Measurements from ENCODE around the gene PTGDR2.
"Not testable (repeated sequence)": the region's sequence is repeated elsewhere in the genome, so short reads cannot be mapped to it uniquely, and the experiment has no call there.

The PTGDR2 gene

GRCh38 chr11:60841797-60842667 lies 13.7 kb downstream of the PTGDR2 start, which contains the start of gene CCDC86:
Gene CCDC86 (plus strand): TSS chr11:60842113. CDS start chr11:60842125, 12 bp downstream.
- DNase-seq = peak; percentile 82 to 97

- no peak for DNase-seq
Measured at GRCh38 chr11:60840470-60841430, 15.0 kb downstream of the PTGDR2 start.

DNA sequence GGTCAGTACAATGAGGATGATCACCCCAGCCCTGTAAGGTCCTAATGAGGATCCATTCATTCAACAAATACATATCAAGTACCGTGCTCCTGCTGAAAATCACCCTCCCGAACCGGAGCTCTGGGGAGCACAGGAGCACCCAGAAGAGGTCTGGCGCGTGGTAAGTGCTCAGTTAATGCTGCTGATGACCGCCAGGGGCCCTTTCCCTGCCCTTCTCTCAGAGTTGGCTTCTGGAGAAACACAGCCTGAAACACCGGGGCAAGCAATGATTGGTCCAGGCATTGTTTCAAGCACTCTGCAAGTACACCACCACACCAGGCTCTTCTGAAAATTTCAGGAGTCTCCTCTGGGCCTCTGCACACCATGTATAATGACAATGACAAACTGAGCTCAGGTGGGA lies 17.6 kb downstream of the PTGDR2 start:
- no peak for DNase-seq

GRCh38 chr11:60836866-60837515 lies 18.8 kb downstream of the PTGDR2 start:
- no peak for DNase-seq

DNA sequence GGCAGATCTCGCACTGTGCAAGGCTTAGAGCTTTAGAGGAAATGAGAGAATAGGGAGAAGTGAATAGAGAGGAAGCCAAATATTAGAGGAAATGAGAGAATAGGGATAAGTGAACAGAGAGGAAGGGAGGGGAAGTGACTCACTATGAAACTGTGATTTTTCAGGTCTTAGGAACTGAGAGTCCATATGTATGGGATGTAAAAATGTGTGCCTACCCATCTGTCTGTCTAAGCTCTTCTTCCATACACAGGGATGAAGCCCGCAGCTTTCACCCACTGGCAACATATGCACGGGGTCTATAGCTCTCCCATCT lies 20.3 kb downstream of the PTGDR2 start:
- no peak for DNase-seq

- no peak for DNase-seq
Measured at GRCh38 chr11:60834742-60835533, 20.8 kb downstream of the PTGDR2 start.

DNA sequence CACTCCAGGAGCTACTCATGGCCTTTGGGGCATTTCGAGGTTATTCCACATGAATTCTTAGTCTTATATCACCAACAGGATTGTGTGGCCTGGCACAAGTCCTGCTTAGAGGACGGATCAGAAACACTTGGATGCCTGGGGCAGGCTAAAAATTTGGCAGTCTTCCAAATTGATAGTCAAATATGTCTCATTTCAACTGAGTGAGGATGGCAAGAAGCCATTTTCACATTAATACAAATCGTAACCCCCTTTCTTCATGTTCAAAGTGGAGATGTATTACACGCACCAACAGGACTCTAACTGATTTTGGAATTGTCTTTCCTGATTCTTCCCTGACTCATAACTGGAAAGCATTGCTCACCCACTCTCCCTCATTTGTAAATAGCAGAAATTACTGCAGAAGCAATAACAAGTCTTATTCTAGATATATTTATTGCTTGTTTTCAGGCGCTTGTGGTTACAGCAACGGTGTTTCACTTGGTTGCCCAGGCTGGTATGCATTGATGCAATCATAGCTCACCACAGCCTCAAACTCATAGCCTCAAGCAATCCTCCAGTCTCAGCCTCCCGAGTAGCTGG lies 24.2 kb downstream of the PTGDR2 start:
- DNase-seq = peak in 1 of 2 experiments; percentile 50

GRCh38 chr11:60831143-60831500 lies 24.6 kb downstream of the PTGDR2 start:
- peak; percentile 69 to 88 for DNase-seq

GRCh38 chr11:60830478-60831142 lies 25.1 kb downstream of the PTGDR2 start:
- no peak for DNase-seq

GRCh38 chr11:60825790-60826189 lies 30.0 kb downstream of the PTGDR2 start:
- no peak for DNase-seq

DNA sequence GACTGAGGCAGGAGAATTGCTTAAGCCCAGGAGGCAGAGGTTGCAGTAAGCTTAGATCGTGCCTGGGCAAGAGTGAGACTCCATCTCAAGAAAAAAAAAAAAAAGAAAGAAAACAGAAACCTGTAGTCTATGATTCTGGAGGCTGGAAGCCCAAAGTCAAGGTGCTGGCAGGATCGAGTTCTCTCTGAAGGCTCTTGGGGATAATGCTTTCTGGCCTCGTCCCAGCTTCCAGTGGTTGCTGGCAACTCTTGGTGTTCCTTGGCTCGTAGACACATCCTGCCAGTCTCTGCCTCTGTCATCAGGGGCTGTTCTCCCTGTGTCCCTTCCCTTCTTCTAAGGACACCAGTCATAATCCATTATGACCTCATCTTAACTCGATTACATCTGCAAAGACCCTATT lies 30.6 kb downstream of the PTGDR2 start:
- peak in 1 of 2 experiments; percentile 30 for DNase-seq

DNA sequence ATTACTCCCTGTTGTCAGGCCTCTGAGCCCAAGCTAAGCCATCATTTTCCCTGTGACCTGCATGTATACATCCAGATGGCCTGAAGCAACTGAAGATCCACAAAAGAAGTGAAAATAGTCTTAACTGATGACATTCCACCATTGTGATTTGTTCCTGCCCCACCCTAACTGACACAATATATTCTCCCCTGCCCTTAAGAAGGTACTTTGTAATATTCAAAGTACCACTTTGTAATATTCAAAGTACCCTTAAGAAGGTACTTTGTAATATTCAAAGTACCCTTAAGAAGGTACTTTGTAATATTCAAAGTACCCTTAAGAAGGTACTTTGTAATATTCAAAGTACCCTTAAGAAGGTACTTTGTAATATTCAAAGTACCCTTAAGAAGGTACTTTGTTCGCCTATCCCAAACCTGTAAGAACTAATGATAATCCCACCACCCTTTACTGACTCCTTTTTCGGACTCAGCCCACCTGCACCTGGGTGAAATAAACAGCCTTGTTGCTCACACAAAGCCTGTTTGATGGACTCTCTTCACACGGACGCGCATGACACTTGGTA lies 31.9 kb downstream of the PTGDR2 start:
- DNase-seq = not testable (repeated sequence)

- peak in 1 of 2 experiments; percentile 54 for DNase-seq
Measured at GRCh38 chr11:60821827-60822599, 33.7 kb downstream of the PTGDR2 start.

DNA sequence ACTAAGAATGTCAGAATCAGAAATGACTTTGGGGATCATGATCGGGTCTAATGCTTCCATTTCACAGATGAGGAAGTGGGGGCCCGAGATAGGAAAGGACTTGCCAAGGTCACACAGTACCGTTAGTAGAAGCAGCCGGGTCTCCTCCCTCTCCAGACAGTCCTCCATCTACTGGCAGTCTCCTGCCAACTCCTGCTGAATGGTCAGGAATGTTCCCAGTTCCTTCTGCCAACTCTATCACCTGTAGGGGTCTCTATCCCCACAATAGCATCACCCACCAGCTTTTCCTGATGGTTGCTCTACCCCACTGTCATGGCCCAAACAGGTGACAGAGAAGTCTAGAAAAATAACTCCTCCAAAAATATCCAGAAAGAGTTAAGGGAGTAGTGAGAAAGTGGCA lies 37.7 kb downstream of the PTGDR2 start:
- no peak for DNase-seq

- no peak for DNase-seq
Measured at GRCh38 chr11:60816590-60817157, 39.1 kb downstream of the PTGDR2 start.

DNA sequence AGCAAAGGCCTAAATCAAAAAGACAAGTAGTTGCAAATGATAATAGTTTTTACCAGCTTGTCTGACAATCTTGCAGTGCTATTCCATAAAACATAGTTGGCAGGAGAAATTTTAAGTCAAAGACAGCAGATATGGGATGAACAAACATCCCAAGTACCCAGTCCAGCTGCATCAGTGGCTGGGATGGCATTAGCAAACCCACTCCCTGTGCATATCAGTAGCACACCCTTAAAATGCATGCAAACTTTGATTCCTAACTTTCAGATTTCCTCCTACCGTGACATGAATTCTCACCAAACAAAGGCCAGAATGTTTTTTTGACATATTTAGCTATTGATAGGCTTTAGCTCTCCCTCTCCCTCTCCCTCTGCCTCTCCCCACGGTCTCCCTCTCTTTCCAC lies 41.6 kb downstream of the PTGDR2 start:
- no peak for DNase-seq

DNA sequence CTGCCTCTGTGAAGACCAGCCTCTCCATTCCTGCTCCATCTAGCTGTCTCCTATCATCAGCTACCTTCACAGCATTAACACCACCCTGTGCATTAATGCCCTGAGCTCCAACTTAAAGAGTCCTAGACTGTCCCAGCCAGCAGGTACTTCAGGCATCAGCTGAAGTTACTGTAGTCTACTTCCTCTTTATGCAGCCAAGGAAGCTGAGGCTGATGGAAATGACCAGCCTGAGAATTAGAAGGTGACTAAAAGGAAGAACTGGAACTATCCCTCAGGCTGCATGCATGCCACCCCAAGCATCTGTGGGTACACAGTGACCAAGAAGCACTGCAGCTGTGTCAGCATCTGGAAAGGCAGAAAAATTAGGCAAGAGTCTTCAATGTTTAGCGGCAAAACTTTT lies 42.4 kb downstream of the PTGDR2 start:
- no peak for DNase-seq

GRCh38 chr11:60810569-60810968 lies 45.2 kb downstream of the PTGDR2 start:
- no peak for DNase-seq

GRCh38 chr11:60810151-60810550 lies 45.6 kb downstream of the PTGDR2 start:
- DNase-seq = no peak

DNA sequence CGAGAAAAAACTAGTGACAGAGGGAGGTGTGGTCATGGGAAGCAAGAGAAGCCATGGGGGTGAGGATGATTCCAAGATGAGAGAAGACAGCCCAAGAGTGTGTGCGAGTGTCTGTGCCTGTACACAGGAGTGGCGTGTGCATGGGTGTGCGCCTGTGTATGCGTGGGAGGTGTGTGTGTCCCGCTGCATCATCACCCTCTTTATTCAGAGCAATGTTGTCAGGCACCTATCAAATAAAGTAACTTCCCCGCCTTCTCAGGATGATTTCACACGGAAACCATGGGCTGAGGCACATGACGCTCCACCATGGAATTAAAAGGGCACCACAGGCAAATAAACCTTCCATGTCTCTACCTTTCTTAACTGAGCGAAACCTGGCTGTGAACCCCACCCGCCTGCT lies 46.1 kb downstream of the PTGDR2 start:
- DNase-seq = no peak
